ENCODE results near the gene ROMO1.

The ROMO1 gene

GRCh38 chr20:35699127-35699956 lies at the start of gene ROMO1, which contains the start of gene NFS1:
Gene ROMO1 (plus strand): TSS chr20:35699405. CDS start chr20:35699633, 228 bp downstream.
Gene NFS1 (minus strand): TSS chr20:35699352. CDS start chr20:35699288, 64 bp downstream.
- DNase-seq (ENCODE audit: low read depth in 2 of 2), result peak; percentile 73 to 82

GRCh38 chr20:35650632-35651031 lies 48.6 kb upstream of the ROMO1 start:
- DNase-seq (ENCODE audit: low read depth in 2 of 2), result no peak

GRCh38 chr20:35651958-35652357 lies 47.2 kb upstream of the ROMO1 start:
- DNase-seq (ENCODE audit: low read depth in 2 of 2), result no peak

- DNase-seq (ENCODE audit: low read depth in 2 of 2), result no peak
These were observed 46.4 kb upstream of the ROMO1 start for GRCh38 chr20:35652641-35653429.

- no peak for DNase-seq (ENCODE audit: low read depth in 2 of 2)
These were observed 45.8 kb upstream of the ROMO1 start for GRCh38 chr20:35653430-35653734.

GRCh38 chr20:35653893-35654292 lies 45.3 kb upstream of the ROMO1 start:
- no peak for DNase-seq (ENCODE audit: low read depth in 2 of 2)

GRCh38 chr20:35654415-35654814 lies 44.8 kb upstream of the ROMO1 start:
- DNase-seq (ENCODE audit: low read depth in 2 of 2), result no peak

- DNase-seq (ENCODE audit: low read depth in 2 of 2), result no peak
These were observed 41.9 kb upstream of the ROMO1 start for GRCh38 chr20:35657271-35657670.

- peak in 1 of 2 donors; percentile 21 for DNase-seq (ENCODE audit: low read depth in 2 of 2)
These were observed 38.9 kb upstream of the ROMO1 start for GRCh38 chr20:35660122-35660937.

- no peak for DNase-seq (ENCODE audit: low read depth in 2 of 2)
These were observed 38.2 kb upstream of the ROMO1 start for GRCh38 chr20:35661053-35661452.

GRCh38 chr20:35661908-35662307 lies 37.3 kb upstream of the ROMO1 start:
- no peak for DNase-seq (ENCODE audit: low read depth in 2 of 2)

- DNase-seq (ENCODE audit: low read depth in 2 of 2), result no peak
These were observed 36.7 kb upstream of the ROMO1 start for GRCh38 chr20:35662551-35662950.

GRCh38 chr20:35663516-35664465 lies 35.4 kb upstream of the ROMO1 start:
- DNase-seq (ENCODE audit: low read depth in 2 of 2), result peak; percentile 33 to 34

- DNase-seq (ENCODE audit: low read depth in 2 of 2), result peak; percentile 84 to 86
These were observed 34.6 kb upstream of the ROMO1 start, which contains the start of the genes CPNE1 and RBM12 for GRCh38 chr20:35664466-35665206. Gene CPNE1 (minus strand): TSS chr20:35664900. CDS start chr20:35632923, 31,977 bp downstream. Gene RBM12 (minus strand): TSS chr20:35664900. CDS start chr20:35655322, 9,578 bp downstream.

GRCh38 chr20:35665949-35666288 lies 33.3 kb upstream of the ROMO1 start:
- no peak for DNase-seq (ENCODE audit: low read depth in 2 of 2)

- no peak for DNase-seq (ENCODE audit: low read depth in 2 of 2)
These were observed 30.0 kb upstream of the ROMO1 start for GRCh38 chr20:35669221-35669620.

GRCh38 chr20:35669681-35670080 lies 29.5 kb upstream of the ROMO1 start:
- DNase-seq (ENCODE audit: low read depth in 2 of 2), result no peak

- no peak for DNase-seq (ENCODE audit: low read depth in 2 of 2)
These were observed 25.3 kb upstream of the ROMO1 start for GRCh38 chr20:35673884-35674283.

- DNase-seq (ENCODE audit: low read depth in 2 of 2), result no peak
These were observed 24.3 kb upstream of the ROMO1 start for GRCh38 chr20:35674921-35675320.
